Activated CD4-positive, alpha-beta T cell treated with anti-CD3 and anti-CD28 coated beads, Interleukin-2, Interleukin-6, amounts not matched to agents 100 ng/mL and 50 ng/mL, durations not matched to agents 16 hours and 8 hours (primary cell): ENCODE measurements around the gene EPHB1.
A peak's percentile ranks its signal among the peaks of the same experiment; 100 is the strongest.
"Not testable (repeated sequence)": the region's sequence is repeated elsewhere in the genome, so short reads cannot be mapped to it uniquely, and the experiment has no call there.

Experiments
- DNase-seq: peaks from one replicate; pipeline ENCODE4 v3.0.0-alpha.2; 2020

Gene EPHB1

GRCh38 chr3:135097276-135097946 lies 302.4 kb downstream of the EPHB1 start:
- no peak for DNase-seq

- DNase-seq, result no peak
Measured at GRCh38 chr3:135099734-135100355, 304.8 kb downstream of the EPHB1 start.

- DNase-seq, result no peak
Measured at GRCh38 chr3:135100366-135100765, 305.3 kb downstream of the EPHB1 start.

GRCh38 chr3:135103917-135104316 lies 308.9 kb downstream of the EPHB1 start:
- no peak for DNase-seq

GRCh38 chr3:135106445-135106844 lies 311.4 kb downstream of the EPHB1 start:
- DNase-seq, result no peak

GRCh38 chr3:135107043-135107442 lies 312.0 kb downstream of the EPHB1 start:
- no peak for DNase-seq

GRCh38 chr3:135109681-135110080 lies 314.6 kb downstream of the EPHB1 start:
- DNase-seq, result no peak

- not testable (repeated sequence) for DNase-seq
Measured at GRCh38 chr3:135114551-135114950, 319.5 kb downstream of the EPHB1 start.

- DNase-seq, result no peak
Measured at GRCh38 chr3:135117977-135118376, 322.9 kb downstream of the EPHB1 start.

- no peak for DNase-seq
Measured at GRCh38 chr3:135118792-135119191, 323.7 kb downstream of the EPHB1 start.

GRCh38 chr3:135125171-135125801 lies 330.2 kb downstream of the EPHB1 start:
- DNase-seq, result peak; percentile 7

- DNase-seq, result no peak
Measured at GRCh38 chr3:135127946-135128470, 332.9 kb downstream of the EPHB1 start.

GRCh38 chr3:135128818-135129217 lies 333.8 kb downstream of the EPHB1 start:
- no peak for DNase-seq

GRCh38 chr3:135131290-135131689 lies 336.2 kb downstream of the EPHB1 start:
- DNase-seq, result no peak

GRCh38 chr3:135133905-135134683 lies 339.0 kb downstream of the EPHB1 start:
- no peak for DNase-seq

- no peak for DNase-seq
Measured at GRCh38 chr3:135134684-135135075, 339.6 kb downstream of the EPHB1 start.

GRCh38 chr3:135135445-135135844 lies 340.4 kb downstream of the EPHB1 start:
- no peak for DNase-seq

- DNase-seq, result peak; percentile 43
Measured at GRCh38 chr3:135136361-135137100, 341.5 kb downstream of the EPHB1 start.

GRCh38 chr3:135137296-135137695 lies 342.2 kb downstream of the EPHB1 start:
- no peak for DNase-seq

GRCh38 chr3:135138776-135139175 lies 343.7 kb downstream of the EPHB1 start:
- DNase-seq, result no peak

GRCh38 chr3:135140591-135140990 lies 345.5 kb downstream of the EPHB1 start:
- DNase-seq, result no peak

GRCh38 chr3:135141160-135141559 lies 346.1 kb downstream of the EPHB1 start:
- DNase-seq, result no peak

- DNase-seq, result no peak
Measured at GRCh38 chr3:135141672-135142071, 346.6 kb downstream of the EPHB1 start.
